H1 (cell line): ENCODE results near the gene DISC1. TPM values are rescaled to one million over a fixed set of nuclear protein-coding genes. Genes with fewer than 3 reads are reported as not detected.

ENCODE experiments used
- CBX5 ChIP-seq: fragments of 300-800, 300-1000 bp; sonication (generic); IDR thresholded peaks from 2 replicates; pipeline ENCODE4 v1.7.1; 2016; ENCODE audit warnings: antibody characterized with exemption, low read length, low read depth
- PHF8 ChIP-seq: fragments of 200-600 bp; sonication (generic); conservative IDR thresholded peaks from 2 replicates; pipeline ENCODE4 v1.7.1; 2012; ENCODE audit warnings: low read depth, mild to moderate bottlenecking, inconsistent platforms, low read length, moderate library complexity
- POLR2AphosphoS5 ChIP-seq: IDR thresholded peaks from 2 replicates; pipeline ENCODE4 v1.6.1; 2011; ENCODE audit warnings: low read depth, low read length
- RXRA ChIP-seq: IDR thresholded peaks from 2 replicates; pipeline ENCODE4 v1.6.1; 2011; ENCODE audit warnings: low read depth, mild to moderate bottlenecking, low read length, moderate library complexity; ENCODE audit not compliant: insufficient read depth
- TCF12 ChIP-seq: IDR thresholded peaks from 2 replicates; pipeline ENCODE4 v1.6.1; 2011; ENCODE audit warnings: low read depth, mild to moderate bottlenecking, low read length
- YY1 ChIP-seq: IDR thresholded peaks from 2 replicates; pipeline ENCODE4 v1.6.1; 2011; ENCODE audit warnings: low read depth, mild to moderate bottlenecking, low read length
- polyA plus RNA-seq, 7 experiments: library from polyadenylated mRNA; depleted of rRNA in 3 of 7; stranded (reverse) in 5 of 7; unstranded in 2 of 7; fragments of >200 nt in 5 of 7; fragments of 200-250 nt in 2 of 7; gene quantifications; 1 replicate in 5 of 7; 2 replicates in 1 of 7; 4 replicates in 1 of 7; pipeline versions ENCODE4 v1.2.1 to v1.2.3, GENCODE V29; 2011 to 2013; ENCODE audit warnings: missing spikeins in 2 of 7, mixed read lengths in 2 of 7
- total RNA-seq: library from RNA; stranded (reverse); fragmentation: NEBNext Ultra II Directional; extraction: Animal tissue kit (Norgen Biotek cat#: 25700); gene quantifications from 2 replicates; pipeline ENCODE4 v1.2.1, GENCODE V29; 2021
- TF ChIP-seq, protein P1 (sequence below): fragments of 300-600 bp; sonication (generic); IDR thresholded peaks from 2 replicates; pipeline ENCODE4 v1.7.1; 2012; ENCODE audit warnings: low read length, moderate library complexity, mild to moderate bottlenecking, inconsistent platforms; ENCODE audit not compliant: insufficient replicate concordance
- TF ChIP-seq, protein P2 (sequence below): IDR thresholded peaks from 2 replicates; pipeline ENCODE4 v1.6.1; 2011; ENCODE audit warnings: low read length, improper control_type of control experiment

DISC1 gene
- total and polyA plus RNA-seq, 2 of the 8 experiments (the other 6 are each of a cell fraction or from before 2014, with no cell fraction given), result 1.1 to 3.5 TPM

DNA sequence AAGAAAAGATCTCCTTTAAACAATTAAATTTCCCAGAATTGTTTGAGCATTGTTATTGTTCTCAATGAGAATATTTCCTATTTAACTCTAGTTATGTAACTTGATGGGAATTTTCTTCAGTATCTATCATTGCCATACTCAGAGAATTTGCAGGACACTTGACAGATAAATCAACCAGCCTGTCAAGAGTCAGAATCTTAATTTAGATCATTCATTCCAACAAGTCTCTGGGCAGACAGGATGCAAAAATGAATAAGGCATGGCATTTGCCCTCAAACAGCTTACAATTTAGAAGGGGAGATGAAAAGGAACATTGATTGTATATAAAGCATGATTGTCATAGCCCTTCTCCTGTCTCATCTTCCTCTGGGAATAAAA, 7.3 kb upstream of the DISC1 start (continued):
- TF ChIP-seq, protein P1, sequence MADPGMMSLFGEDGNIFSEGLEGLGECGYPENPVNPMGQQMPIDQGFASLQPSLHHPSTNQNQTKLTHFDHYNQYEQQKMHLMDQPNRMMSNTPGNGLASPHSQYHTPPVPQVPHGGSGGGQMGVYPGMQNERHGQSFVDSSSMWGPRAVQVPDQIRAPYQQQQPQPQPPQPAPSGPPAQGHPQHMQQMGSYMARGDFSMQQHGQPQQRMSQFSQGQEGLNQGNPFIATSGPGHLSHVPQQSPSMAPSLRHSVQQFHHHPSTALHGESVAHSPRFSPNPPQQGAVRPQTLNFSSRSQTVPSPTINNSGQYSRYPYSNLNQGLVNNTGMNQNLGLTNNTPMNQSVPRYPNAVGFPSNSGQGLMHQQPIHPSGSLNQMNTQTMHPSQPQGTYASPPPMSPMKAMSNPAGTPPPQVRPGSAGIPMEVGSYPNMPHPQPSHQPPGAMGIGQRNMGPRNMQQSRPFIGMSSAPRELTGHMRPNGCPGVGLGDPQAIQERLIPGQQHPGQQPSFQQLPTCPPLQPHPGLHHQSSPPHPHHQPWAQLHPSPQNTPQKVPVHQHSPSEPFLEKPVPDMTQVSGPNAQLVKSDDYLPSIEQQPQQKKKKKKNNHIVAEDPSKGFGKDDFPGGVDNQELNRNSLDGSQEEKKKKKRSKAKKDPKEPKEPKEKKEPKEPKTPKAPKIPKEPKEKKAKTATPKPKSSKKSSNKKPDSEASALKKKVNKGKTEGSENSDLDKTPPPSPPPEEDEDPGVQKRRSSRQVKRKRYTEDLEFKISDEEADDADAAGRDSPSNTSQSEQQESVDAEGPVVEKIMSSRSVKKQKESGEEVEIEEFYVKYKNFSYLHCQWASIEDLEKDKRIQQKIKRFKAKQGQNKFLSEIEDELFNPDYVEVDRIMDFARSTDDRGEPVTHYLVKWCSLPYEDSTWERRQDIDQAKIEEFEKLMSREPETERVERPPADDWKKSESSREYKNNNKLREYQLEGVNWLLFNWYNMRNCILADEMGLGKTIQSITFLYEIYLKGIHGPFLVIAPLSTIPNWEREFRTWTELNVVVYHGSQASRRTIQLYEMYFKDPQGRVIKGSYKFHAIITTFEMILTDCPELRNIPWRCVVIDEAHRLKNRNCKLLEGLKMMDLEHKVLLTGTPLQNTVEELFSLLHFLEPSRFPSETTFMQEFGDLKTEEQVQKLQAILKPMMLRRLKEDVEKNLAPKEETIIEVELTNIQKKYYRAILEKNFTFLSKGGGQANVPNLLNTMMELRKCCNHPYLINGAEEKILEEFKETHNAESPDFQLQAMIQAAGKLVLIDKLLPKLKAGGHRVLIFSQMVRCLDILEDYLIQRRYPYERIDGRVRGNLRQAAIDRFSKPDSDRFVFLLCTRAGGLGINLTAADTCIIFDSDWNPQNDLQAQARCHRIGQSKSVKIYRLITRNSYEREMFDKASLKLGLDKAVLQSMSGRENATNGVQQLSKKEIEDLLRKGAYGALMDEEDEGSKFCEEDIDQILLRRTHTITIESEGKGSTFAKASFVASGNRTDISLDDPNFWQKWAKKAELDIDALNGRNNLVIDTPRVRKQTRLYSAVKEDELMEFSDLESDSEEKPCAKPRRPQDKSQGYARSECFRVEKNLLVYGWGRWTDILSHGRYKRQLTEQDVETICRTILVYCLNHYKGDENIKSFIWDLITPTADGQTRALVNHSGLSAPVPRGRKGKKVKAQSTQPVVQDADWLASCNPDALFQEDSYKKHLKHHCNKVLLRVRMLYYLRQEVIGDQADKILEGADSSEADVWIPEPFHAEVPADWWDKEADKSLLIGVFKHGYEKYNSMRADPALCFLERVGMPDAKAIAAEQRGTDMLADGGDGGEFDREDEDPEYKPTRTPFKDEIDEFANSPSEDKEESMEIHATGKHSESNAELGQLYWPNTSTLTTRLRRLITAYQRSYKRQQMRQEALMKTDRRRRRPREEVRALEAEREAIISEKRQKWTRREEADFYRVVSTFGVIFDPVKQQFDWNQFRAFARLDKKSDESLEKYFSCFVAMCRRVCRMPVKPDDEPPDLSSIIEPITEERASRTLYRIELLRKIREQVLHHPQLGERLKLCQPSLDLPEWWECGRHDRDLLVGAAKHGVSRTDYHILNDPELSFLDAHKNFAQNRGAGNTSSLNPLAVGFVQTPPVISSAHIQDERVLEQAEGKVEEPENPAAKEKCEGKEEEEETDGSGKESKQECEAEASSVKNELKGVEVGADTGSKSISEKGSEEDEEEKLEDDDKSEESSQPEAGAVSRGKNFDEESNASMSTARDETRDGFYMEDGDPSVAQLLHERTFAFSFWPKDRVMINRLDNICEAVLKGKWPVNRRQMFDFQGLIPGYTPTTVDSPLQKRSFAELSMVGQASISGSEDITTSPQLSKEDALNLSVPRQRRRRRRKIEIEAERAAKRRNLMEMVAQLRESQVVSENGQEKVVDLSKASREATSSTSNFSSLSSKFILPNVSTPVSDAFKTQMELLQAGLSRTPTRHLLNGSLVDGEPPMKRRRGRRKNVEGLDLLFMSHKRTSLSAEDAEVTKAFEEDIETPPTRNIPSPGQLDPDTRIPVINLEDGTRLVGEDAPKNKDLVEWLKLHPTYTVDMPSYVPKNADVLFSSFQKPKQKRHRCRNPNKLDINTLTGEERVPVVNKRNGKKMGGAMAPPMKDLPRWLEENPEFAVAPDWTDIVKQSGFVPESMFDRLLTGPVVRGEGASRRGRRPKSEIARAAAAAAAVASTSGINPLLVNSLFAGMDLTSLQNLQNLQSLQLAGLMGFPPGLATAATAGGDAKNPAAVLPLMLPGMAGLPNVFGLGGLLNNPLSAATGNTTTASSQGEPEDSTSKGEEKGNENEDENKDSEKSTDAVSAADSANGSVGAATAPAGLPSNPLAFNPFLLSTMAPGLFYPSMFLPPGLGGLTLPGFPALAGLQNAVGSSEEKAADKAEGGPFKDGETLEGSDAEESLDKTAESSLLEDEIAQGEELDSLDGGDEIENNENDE, result no peak
- no peak for TF ChIP-seq POLR2AphosphoS5
- TF ChIP-seq CBX5, result no peak
- TF ChIP-seq PHF8, result no peak
- no peak for TF ChIP-seq RXRA
- TF ChIP-seq, protein P2, sequence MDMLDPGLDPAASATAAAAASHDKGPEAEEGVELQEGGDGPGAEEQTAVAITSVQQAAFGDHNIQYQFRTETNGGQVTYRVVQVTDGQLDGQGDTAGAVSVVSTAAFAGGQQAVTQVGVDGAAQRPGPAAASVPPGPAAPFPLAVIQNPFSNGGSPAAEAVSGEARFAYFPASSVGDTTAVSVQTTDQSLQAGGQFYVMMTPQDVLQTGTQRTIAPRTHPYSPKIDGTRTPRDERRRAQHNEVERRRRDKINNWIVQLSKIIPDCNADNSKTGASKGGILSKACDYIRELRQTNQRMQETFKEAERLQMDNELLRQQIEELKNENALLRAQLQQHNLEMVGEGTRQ, result no peak
- no peak for TF ChIP-seq TCF12
- no peak for TF ChIP-seq YY1
